OCI-LY1 (cell line): ENCODE data around the gene CDH22.

ENCODE experiments used
- H2AFZ ChIP-seq: fragments of 200-600 bp; sonication (generic), shearing (Covaris generic); 2 replicates; pipeline ENCODE4 v1.6.0; 2014; ENCODE audit warnings: antibody characterized with exemption, mild to moderate bottlenecking, low read length
- H3F3A ChIP-seq: fragments of 200-600 bp; sonication (generic), shearing (Covaris generic); 2 replicates; pipeline ENCODE4 v1.6.0; 2014; ENCODE audit warnings: mild to moderate bottlenecking, antibody characterized with exemption, low read length, moderate library complexity; ENCODE audit not compliant: insufficient read depth
- H3K27ac ChIP-seq: fragments of 200-600 bp; sonication (generic); 2 replicates; pipeline ENCODE4 v1.5.1; 2014; ENCODE audit warnings: low read length, mixed run types, mild to moderate bottlenecking, low read depth; ENCODE audit not compliant: poor library complexity, severe bottlenecking
- H3K27me3 ChIP-seq: fragments of 200-600 bp; sonication (generic); 2 replicates; pipeline ENCODE4 v1.6.0; 2014; ENCODE audit warnings: antibody characterized with exemption, mild to moderate bottlenecking, low read length, moderate library complexity; ENCODE audit not compliant: insufficient read depth
- H3K36me3 ChIP-seq: fragments of 200-600 bp; sonication (generic); 2 replicates; pipeline ENCODE4 v1.6.1; 2014; ENCODE audit warnings: mild to moderate bottlenecking, antibody characterized with exemption, low read length, moderate library complexity, mixed read lengths; ENCODE audit not compliant: insufficient read depth
- H3K4me1 ChIP-seq: fragments of 200-600 bp; sonication (generic); 2 replicates; pipeline ENCODE4 v1.5.1; 2014; ENCODE audit warnings: mild to moderate bottlenecking, low read length, moderate library complexity; ENCODE audit not compliant: insufficient read depth, severe bottlenecking
- H3K4me2 ChIP-seq: fragments of 200-600 bp; sonication (generic), shearing (Covaris generic); 2 replicates; pipeline ENCODE4 v1.6.1; 2014; ENCODE audit warnings: low read length
- H3K4me3 ChIP-seq: fragments of 200-600 bp; sonication (generic); 2 replicates; pipeline ENCODE4 v1.5.1; 2014; ENCODE audit warnings: low read length, low read depth, mild to moderate bottlenecking, mixed read lengths; ENCODE audit not compliant: poor library complexity, severe bottlenecking
- H3K79me2 ChIP-seq: fragments of 200-600 bp; shearing (Covaris generic); 2 replicates; pipeline ENCODE4 v1.6.1; 2016; ENCODE audit warnings: mixed run types, low read length, mixed read lengths; ENCODE audit not compliant: insufficient read depth
- H3K9ac ChIP-seq: fragments of 200-600 bp; sonication (generic), shearing (Covaris generic); 2 replicates; pipeline ENCODE4 v1.6.1; 2014; ENCODE audit warnings: mild to moderate bottlenecking, low read length, mixed read lengths
- H3K9me2 ChIP-seq: fragments of 200-600 bp; sonication (generic), shearing (Covaris generic); 2 replicates; pipeline ENCODE4 v1.6.1; 2014; ENCODE audit warnings: low read depth, mild to moderate bottlenecking, low read length, mixed read lengths
- H3K9me3 ChIP-seq: fragments of 200-600 bp; shearing (Covaris generic); 2 replicates; pipeline ENCODE4 v1.6.1; 2014; ENCODE audit warnings: low read length, mixed read lengths
- H4K20me1 ChIP-seq: fragments of 200-600 bp; sonication (generic), shearing (Covaris generic); 2 replicates; pipeline ENCODE4 v1.6.0; 2016; ENCODE audit warnings: mild to moderate bottlenecking, low read length; ENCODE audit not compliant: insufficient read depth
- CTCF ChIP-seq: fragments of 200-600 bp; sonication (generic), shearing (Covaris generic); IDR thresholded peaks from 2 replicates; pipeline ENCODE4 v1.5.1; 2017; ENCODE audit warnings: mild to moderate bottlenecking, antibody characterized with exemption, low read length, moderate library complexity, mixed read lengths
- EZH2 ChIP-seq: fragments of 200-600 bp; sonication (generic), shearing (Covaris generic); IDR thresholded peaks from 2 replicates; pipeline ENCODE4 v1.8.0; 2017; ENCODE audit warnings: borderline replicate concordance, mixed run types, mild to moderate bottlenecking, antibody characterized with exemption, low read length, moderate library complexity, mixed read lengths

CDH22 gene

GRCh38 chr20:46215913-46216707, 92.2 kb downstream of the CDH22 start:
- no peak for TF ChIP-seq CTCF
- no peak for TF ChIP-seq EZH2
- Histone ChIP-seq H3K9me2 (no peaks in the 10 kb centered on the region), H3K4me2 (no peak overlapping the region), H3F3A (no peaks in the 10 kb centered on the region), H3K9me3 (no peaks in the 10 kb centered on the region), H3K4me3 (no peak overlapping the region), H3K79me2 (no peaks in the 10 kb centered on the region), H3K9ac (no peak overlapping the region), H3K36me3 (no peaks in the 10 kb centered on the region), H3K27me3 (0 out of 2 replicates have a peak, but pooled peaks cover 4% of the 10 kb centered on the region), H3K4me1 (no peaks in the 10 kb centered on the region), H4K20me1 (no peaks in the 10 kb centered on the region), H3K27ac (no peak overlapping the region), H2AFZ (no peak overlapping the region)

GRCh38 chr20:46214824-46215488, 93.3 kb downstream of the CDH22 start:
- Histone ChIP-seq H3K9ac (no peak overlapping the region), H3K4me1 (no peaks in the 10 kb centered on the region), H3F3A (no peaks in the 10 kb centered on the region), H3K9me2 (no peaks in the 10 kb centered on the region), H3K27me3 (0 out of 2 replicates have a peak, but pooled peaks cover 4% of the 10 kb centered on the region), H3K79me2 (no peaks in the 10 kb centered on the region), H3K36me3 (no peaks in the 10 kb centered on the region), H3K9me3 (no peaks in the 10 kb centered on the region), H3K4me2 (no peak overlapping the region), H3K27ac (no peak overlapping the region), H3K4me3 (no peak overlapping the region), H2AFZ (no peak overlapping the region), H4K20me1 (no peaks in the 10 kb centered on the region)
- TF ChIP-seq EZH2: no peak

- H3K9me3 ChIP-seq: no peaks in the 10 kb centered on the region
- H3K27me3 ChIP-seq: peaks cover 6% of the 10 kb centered on the region; the same call in 1 of the 2 replicates
- H3K4me2 ChIP-seq: no peak overlapping the region
- no peak overlapping the region for H3K9ac ChIP-seq
- no peak for TF ChIP-seq EZH2
- no peak for TF ChIP-seq CTCF
- H3K4me3 ChIP-seq: no peak overlapping the region
- no peaks in the 10 kb centered on the region for H4K20me1 ChIP-seq
- no peaks in the 10 kb centered on the region for H3K4me1 ChIP-seq
- H3F3A ChIP-seq: no peaks in the 10 kb centered on the region
- H2AFZ ChIP-seq: no peak overlapping the region
- H3K9me2 ChIP-seq: no peaks in the 10 kb centered on the region
- no peaks in the 10 kb centered on the region for H3K36me3 ChIP-seq
- no peaks in the 10 kb centered on the region for H3K79me2 ChIP-seq
- H3K27ac ChIP-seq: no peak overlapping the region
These were observed 94.1 kb downstream of the CDH22 start for GRCh38 chr20:46213946-46214823.
